ENCODE data around the gene LYPLAL1. TPM values are rescaled to one million over a fixed set of nuclear protein-coding genes. Genes with fewer than 3 reads are reported as not detected.

Gene LYPLAL1
- total RNA-seq, 2 experiments from 2014 or later, result 15.3 to 16.0 TPM

GRCh38 chr1:219174460-219175211 lies 958 bp downstream of the LYPLAL1 start:
- POLR2A ChIA-PET, result interaction anchor here (0.6 kb wide), 1 partner anchor 14 kb away, joined by 3 read pairs; no protein-coding TSS in a partner anchor
- Mint-ChIP-seq H3K27me3 (no peaks in the 10 kb centered on the region), H3K27ac (peak overlapping the region; percentile 97), H3K9me3 (peaks cover 6% of the 10 kb centered on the region), H3K36me3 (ENCODE audit: low read depth) (peaks cover 14% of the 10 kb centered on the region), H3K4me1 (peaks cover 45% of the 10 kb centered on the region), H3K4me3 (peak overlapping the region; percentile 89)
- CTCF ChIA-PET, result interaction anchor here (0.7 to 1.4 kb wide), 2 partner anchors 44 to 486 kb away, joined by 3 read pairs; no protein-coding TSS in a partner anchor
- DNase-seq, result peak; percentile 11

- H3K27ac Mint-ChIP-seq, result peak overlapping the region; percentile 97
Measured at GRCh38 chr1:219175212-219175564, 1.5 kb downstream of the LYPLAL1 start.

DNA sequence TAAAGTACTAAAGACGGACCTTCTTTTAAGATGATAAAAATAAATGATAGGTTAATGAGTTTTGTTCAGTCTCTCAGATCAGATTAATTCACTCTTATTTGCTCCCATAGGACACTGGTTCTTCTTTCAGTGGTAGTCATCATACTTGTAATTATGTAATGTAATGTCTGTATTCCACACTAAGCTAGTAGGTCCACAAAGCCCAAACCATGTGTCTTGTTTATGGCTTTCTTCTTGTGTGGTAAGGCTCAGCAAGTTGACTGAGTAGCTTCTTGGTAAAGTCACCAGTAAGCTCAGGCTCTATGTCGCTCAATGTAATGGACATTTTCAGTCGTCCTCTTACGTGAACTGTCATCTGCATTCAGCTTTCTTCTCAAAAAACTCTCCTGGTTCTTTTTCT lies 2.5 kb downstream of the LYPLAL1 start:
- Mint-ChIP-seq H3K9me3 (peaks cover 6% of the 10 kb centered on the region), H3K27ac (no peak overlapping the region), H3K4me1 (peaks cover 41% of the 10 kb centered on the region), H3K4me3 (no peak overlapping the region), H3K27me3 (no peaks in the 10 kb centered on the region), H3K36me3 (ENCODE audit: low read depth) (peaks cover 20% of the 10 kb centered on the region)
- CTCF ChIA-PET, result interaction anchor here (1.6 kb wide), 1 partner anchor 12 kb away, joined by 6 read pairs; no protein-coding TSS in a partner anchor
- POLR2A ChIA-PET, result no interaction called here
- DNase-seq, result no peak

More at GRCh38 chr1:219175212-219175564, 1.5 kb downstream of the LYPLAL1 start:
- DNase-seq, result no peak
- Mint-ChIP-seq H3K36me3 (ENCODE audit: low read depth) (peaks cover 16% of the 10 kb centered on the region), H3K4me1 (peaks cover 45% of the 10 kb centered on the region), H3K9me3 (peaks cover 6% of the 10 kb centered on the region), H3K4me3 (peak overlapping the region; percentile 89), H3K27me3 (no peaks in the 10 kb centered on the region)
- POLR2A ChIA-PET, result interaction anchor here (0.6 kb wide), 1 partner anchor 13 kb away, joined by 3 read pairs; no protein-coding TSS in a partner anchor
- CTCF ChIA-PET, result no interaction called here

DNA sequence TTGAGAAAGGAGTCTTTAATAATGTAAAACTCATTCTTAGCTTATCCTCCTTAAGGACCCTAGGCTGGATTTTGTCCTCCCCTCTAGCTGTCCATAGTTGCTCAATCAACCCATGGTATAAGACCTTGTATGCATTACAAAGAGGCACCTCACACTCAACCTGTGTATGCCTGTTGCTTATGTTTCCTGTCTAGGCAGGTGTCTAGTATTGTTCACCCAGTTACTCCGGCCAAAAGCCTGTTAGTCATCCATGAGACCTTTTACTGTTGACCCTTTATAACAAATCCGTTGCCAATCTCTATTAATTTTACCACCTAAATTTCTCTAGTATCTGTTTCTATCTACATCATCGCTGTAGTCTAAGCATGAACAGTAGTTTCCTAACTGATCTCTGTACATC lies 3.7 kb downstream of the LYPLAL1 start:
- H3K4me3 Mint-ChIP-seq, result no peak overlapping the region
- peaks cover 6% of the 10 kb centered on the region for H3K9me3 Mint-ChIP-seq

GRCh38 chr1:219177940-219178339 lies 4.3 kb downstream of the LYPLAL1 start:
- ChIA-PET CTCF (no interaction called here), POLR2A (no interaction called here)
- Mint-ChIP-seq H3K36me3 (ENCODE audit: low read depth) (peaks cover 25% of the 10 kb centered on the region), H3K27me3 (no peaks in the 10 kb centered on the region), H3K27ac (no peak overlapping the region), H3K4me1 (peaks cover 37% of the 10 kb centered on the region), H3K9me3 (peaks cover 1% of the 10 kb centered on the region), H3K4me3 (no peak overlapping the region)
- no peak for DNase-seq

More for the DNA sequence above, 3.7 kb downstream of the LYPLAL1 start:
- Mint-ChIP-seq H3K36me3 (ENCODE audit: low read depth) (peaks cover 23% of the 10 kb centered on the region), H3K27me3 (no peaks in the 10 kb centered on the region), H3K4me1 (peaks cover 41% of the 10 kb centered on the region), H3K27ac (no peak overlapping the region)
- DNase-seq, result no peak
- ChIA-PET POLR2A (no interaction called here), CTCF (interaction anchor here (1.6 kb wide), 1 partner anchor 11 kb away, joined by 6 read pairs; no protein-coding TSS in a partner anchor)

GRCh38 chr1:219179293-219179692 lies 5.6 kb downstream of the LYPLAL1 start:
- Mint-ChIP-seq H3K36me3 (ENCODE audit: low read depth) (peaks cover 30% of the 10 kb centered on the region), H3K4me3 (no peak overlapping the region), H3K4me1 (peaks cover 30% of the 10 kb centered on the region), H3K9me3 (no peaks in the 10 kb centered on the region), H3K27me3 (no peaks in the 10 kb centered on the region), H3K27ac (no peak overlapping the region)
- ChIA-PET CTCF (no interaction called here), POLR2A (no interaction called here)
- DNase-seq, result no peak

GRCh38 chr1:219184337-219184736 lies 10.7 kb downstream of the LYPLAL1 start:
- CTCF ChIA-PET, result no interaction called here
- H3K27ac Mint-ChIP-seq, result no peak overlapping the region
- H3K36me3 Mint-ChIP-seq (ENCODE audit: low read depth), result peaks cover 24% of the 10 kb centered on the region
- H3K4me3 Mint-ChIP-seq, result no peak overlapping the region
- no peaks in the 10 kb centered on the region for H3K9me3 Mint-ChIP-seq
- DNase-seq, result no peak
- POLR2A ChIA-PET, result no interaction called here
- H3K4me1 Mint-ChIP-seq, result peaks cover 20% of the 10 kb centered on the region
- H3K27me3 Mint-ChIP-seq, result no peaks in the 10 kb centered on the region

DNA sequence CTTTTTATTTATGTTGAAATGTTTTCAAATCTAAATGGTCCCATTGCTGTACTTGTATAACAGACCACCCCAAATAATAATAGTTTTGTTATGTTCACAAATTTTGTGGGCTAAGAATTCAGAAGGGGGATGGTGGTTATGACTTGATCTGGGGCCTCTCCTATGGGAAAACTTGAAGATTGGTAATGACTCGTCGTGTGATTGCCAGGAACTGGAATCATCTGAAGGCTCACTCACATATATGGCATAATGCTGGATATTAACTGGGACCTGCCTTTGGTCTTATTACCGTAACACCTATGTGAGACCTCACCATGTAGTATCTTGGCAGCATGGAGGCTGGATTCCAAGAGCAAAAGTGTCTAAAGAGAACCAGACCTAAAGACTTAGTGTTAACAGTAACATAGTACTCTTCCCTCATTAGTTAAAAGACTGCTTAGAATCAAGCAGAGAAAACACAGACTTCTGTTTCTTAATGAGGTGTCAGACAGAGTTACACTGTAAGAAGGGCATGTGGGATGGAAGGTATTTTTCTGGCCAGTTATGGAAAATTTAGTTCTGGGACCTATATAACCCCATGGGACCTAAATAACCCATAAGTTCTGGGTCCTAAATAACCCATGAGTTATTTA lies 11.9 kb downstream of the LYPLAL1 start:
- peaks cover 22% of the 10 kb centered on the region for H3K4me1 Mint-ChIP-seq
- H3K9me3 Mint-ChIP-seq, result no peaks in the 10 kb centered on the region
- ChIA-PET CTCF (no interaction called here), POLR2A (no interaction called here)
- H3K36me3 Mint-ChIP-seq (ENCODE audit: low read depth), result peaks cover 19% of the 10 kb centered on the region
- no peak overlapping the region for H3K4me3 Mint-ChIP-seq
- no peaks in the 10 kb centered on the region for H3K27me3 Mint-ChIP-seq
- no peak overlapping the region for H3K27ac Mint-ChIP-seq
- no peak for DNase-seq

GRCh38 chr1:219188331-219188803 lies 14.7 kb downstream of the LYPLAL1 start:
- POLR2A ChIA-PET, result interaction anchor here (0.8 kb wide), 1 partner anchor 13 kb away, joined by 3 read pairs; no protein-coding TSS in a partner anchor
- Mint-ChIP-seq H3K4me3 (no peak overlapping the region), H3K27ac (no peak overlapping the region), H3K36me3 (ENCODE audit: low read depth) (peaks cover 15% of the 10 kb centered on the region), H3K4me1 (peaks cover 19% of the 10 kb centered on the region), H3K9me3 (no peaks in the 10 kb centered on the region), H3K27me3 (no peaks in the 10 kb centered on the region)
- DNase-seq, result no peak
- CTCF ChIA-PET, result interaction anchor here (1.3 to 1.7 kb wide), 3 partner anchors 10 to 15 kb away, joined by 3 to 8 read pairs (median 6); partner anchors contain the start of gene LYPLAL1

DNA sequence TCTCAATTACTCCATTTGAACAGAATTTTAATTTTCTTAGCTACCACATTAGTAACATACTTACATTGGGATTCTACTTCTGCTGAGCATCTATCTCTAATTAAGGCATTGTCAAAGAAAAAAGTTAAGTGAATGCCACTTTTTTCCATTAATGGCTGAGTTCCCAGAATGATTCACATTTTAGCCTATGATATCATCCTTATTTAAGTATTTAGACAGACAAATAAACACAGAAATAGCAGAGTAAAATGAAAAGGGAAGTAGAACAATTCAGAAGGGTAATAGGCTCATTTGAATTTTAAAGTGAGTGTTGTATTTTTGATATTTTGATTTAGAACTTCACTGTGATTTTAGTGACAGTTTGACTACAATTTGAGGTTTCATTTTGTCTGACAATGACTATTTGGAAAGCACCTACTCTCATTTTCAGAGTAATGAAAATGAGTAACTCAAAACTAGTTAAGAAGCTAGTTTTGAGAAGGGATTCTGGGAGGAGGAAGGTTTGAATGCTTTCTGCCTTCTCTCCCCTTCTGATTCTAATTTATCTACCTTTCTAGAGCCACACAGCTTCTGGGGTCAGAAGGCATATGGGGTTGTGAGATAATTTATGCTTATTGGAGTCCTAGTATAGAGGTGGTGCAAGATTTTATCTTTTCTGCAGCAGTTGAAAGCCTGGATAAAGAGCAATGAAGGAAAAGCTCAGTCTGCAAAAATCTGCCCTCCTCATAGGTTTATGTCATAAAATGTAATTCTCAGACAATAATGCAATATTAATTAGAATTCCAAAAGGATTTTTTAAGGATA lies 15.5 kb downstream of the LYPLAL1 start:
- Mint-ChIP-seq H3K36me3 (ENCODE audit: low read depth) (peaks cover 13% of the 10 kb centered on the region), H3K9me3 (no peaks in the 10 kb centered on the region), H3K4me1 (peaks cover 18% of the 10 kb centered on the region), H3K27me3 (no peaks in the 10 kb centered on the region), H3K27ac (no peak overlapping the region), H3K4me3 (no peak overlapping the region)
- DNase-seq, result no peak
- CTCF ChIA-PET, result interaction anchor here (1.4 to 1.7 kb wide), 2 partner anchors 9 to 13 kb away, joined by 3 to 6 read pairs; no protein-coding TSS in a partner anchor
- POLR2A ChIA-PET, result interaction anchor here (0.5 kb wide), 1 partner anchor 97 kb away, joined by 3 read pairs; no protein-coding TSS in a partner anchor

- peaks cover 11% of the 10 kb centered on the region for H3K36me3 Mint-ChIP-seq (ENCODE audit: low read depth)
Measured at GRCh38 chr1:219189952-219190351, 16.3 kb downstream of the LYPLAL1 start.

DNA sequence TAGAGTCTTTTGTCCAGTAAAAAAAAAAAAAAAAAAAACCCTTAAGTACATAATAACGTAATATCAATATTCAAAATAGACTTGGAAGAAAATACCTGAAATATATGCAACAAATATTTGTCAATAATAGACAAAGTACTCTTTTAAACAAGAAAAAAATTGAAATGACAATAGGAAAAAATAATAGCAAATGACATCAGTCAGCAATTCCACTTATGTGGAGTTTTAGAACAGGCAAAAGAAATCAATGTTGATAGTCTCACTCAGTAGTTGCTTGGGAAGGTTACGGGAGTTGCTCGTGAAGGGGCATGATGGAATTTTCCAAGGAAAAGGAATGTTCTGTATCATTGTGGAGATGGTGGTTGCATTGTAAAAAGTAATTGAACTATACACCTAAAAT lies 16.9 kb downstream of the LYPLAL1 start:
- no peak overlapping the region for H3K4me3 Mint-ChIP-seq
- no peak for DNase-seq
- peaks cover 9% of the 10 kb centered on the region for H3K36me3 Mint-ChIP-seq (ENCODE audit: low read depth)
- H3K27ac Mint-ChIP-seq, result no peak overlapping the region
- H3K9me3 Mint-ChIP-seq, result no peaks in the 10 kb centered on the region
- peaks cover 14% of the 10 kb centered on the region for H3K4me1 Mint-ChIP-seq
- ChIA-PET POLR2A (no interaction called here), CTCF (no interaction called here)
- H3K27me3 Mint-ChIP-seq, result no peaks in the 10 kb centered on the region

More at GRCh38 chr1:219189952-219190351, 16.3 kb downstream of the LYPLAL1 start:
- ChIA-PET CTCF (interaction anchor here (1.4 kb wide), 1 partner anchor 9 kb away, joined by 3 read pairs; no protein-coding TSS in a partner anchor), POLR2A (interaction anchor here (0.5 kb wide), 1 partner anchor 97 kb away, joined by 3 read pairs; no protein-coding TSS in a partner anchor)
- no peaks in the 10 kb centered on the region for H3K27me3 Mint-ChIP-seq
- H3K9me3 Mint-ChIP-seq, result no peaks in the 10 kb centered on the region
- peaks cover 15% of the 10 kb centered on the region for H3K4me1 Mint-ChIP-seq
- no peak for DNase-seq
- no peak overlapping the region for H3K4me3 Mint-ChIP-seq
- H3K27ac Mint-ChIP-seq, result no peak overlapping the region
